Nephron progenitor cell (in vitro differentiated cells): ENCODE measurements around the gene CRHR2.

Experiments
- DNase-seq: peaks from one replicate; pipeline ENCODE4 v3.0.0; 2021
- H3K27ac Mint-ChIP-seq: 2 replicates; pipeline ENCODE4 v1.8.0; 2021; ENCODE audit warnings: mild to moderate bottlenecking, moderate library complexity, mixed read lengths
- H3K27me3 Mint-ChIP-seq: 2 replicates; pipeline ENCODE4 v1.8.0; 2021; ENCODE audit warnings: mild to moderate bottlenecking, low read depth, mixed read lengths; ENCODE audit not compliant: poor library complexity
- H3K36me3 Mint-ChIP-seq: 2 replicates; pipeline ENCODE4 v1.8.0; 2021; ENCODE audit warnings: low read depth, mixed read lengths
- H3K4me1 Mint-ChIP-seq: 2 replicates; pipeline ENCODE4 v1.8.0; 2021; ENCODE audit warnings: mixed read lengths
- H3K4me3 Mint-ChIP-seq: 2 replicates; pipeline ENCODE4 v1.8.0; 2021; ENCODE audit warnings: mild to moderate bottlenecking, moderate library complexity, mixed read lengths
- H3K9me3 Mint-ChIP-seq: 2 replicates; pipeline ENCODE4 v1.8.0; 2021; ENCODE audit warnings: mild to moderate bottlenecking, moderate library complexity, mixed read lengths
- CTCF ChIP-seq: fragments of 200-600 bp; sonication (generic); IDR thresholded peaks from 2 replicates; pipeline ENCODE4 v1.5.0; 2021; ENCODE audit warnings: antibody characterized with exemption

The CRHR2 gene

GRCh38 chr7:30655096-30655970 is 26.9 kb downstream of the CRHR2 start:
- peak overlapping the region; percentile 68 for H3K27ac Mint-ChIP-seq
- no peak for DNase-seq
- H3K4me1 Mint-ChIP-seq, result peaks cover 47% of the 10 kb centered on the region
- H3K4me3 Mint-ChIP-seq, result no peak overlapping the region
- H3K27me3 Mint-ChIP-seq, result peaks cover 4% of the 10 kb centered on the region
- H3K36me3 Mint-ChIP-seq, result peaks cover 26% of the 10 kb centered on the region
- no peak for TF ChIP-seq CTCF
- H3K9me3 Mint-ChIP-seq, result no peaks in the 10 kb centered on the region

- H3K36me3 Mint-ChIP-seq, result peaks cover 26% of the 10 kb centered on the region
- peaks cover 4% of the 10 kb centered on the region for H3K27me3 Mint-ChIP-seq
- no peaks in the 10 kb centered on the region for H3K9me3 Mint-ChIP-seq
- no peak for TF ChIP-seq CTCF
- H3K27ac Mint-ChIP-seq, result no peak overlapping the region
- H3K4me1 Mint-ChIP-seq, result peaks cover 47% of the 10 kb centered on the region
- DNase-seq, result no peak
- no peak overlapping the region for H3K4me3 Mint-ChIP-seq
Measured at GRCh38 chr7:30654296-30655090, 27.8 kb downstream of the CRHR2 start.

- DNase-seq, result no peak
Measured at GRCh38 chr7:30652698-30653641, 29.3 kb downstream of the CRHR2 start.

GRCh38 chr7:30652132-30652531 is 30.1 kb downstream of the CRHR2 start:
- TF ChIP-seq CTCF, result no peak
- H3K9me3 Mint-ChIP-seq, result no peaks in the 10 kb centered on the region
- H3K4me3 Mint-ChIP-seq, result no peak overlapping the region
- H3K36me3 Mint-ChIP-seq, result peaks cover 9% of the 10 kb centered on the region
- no peak for DNase-seq
- H3K4me1 Mint-ChIP-seq, result peaks cover 50% of the 10 kb centered on the region
- no peak overlapping the region for H3K27ac Mint-ChIP-seq
- peaks cover 4% of the 10 kb centered on the region for H3K27me3 Mint-ChIP-seq

More at GRCh38 chr7:30652698-30653641, 29.3 kb downstream of the CRHR2 start:
- H3K9me3 Mint-ChIP-seq, result no peaks in the 10 kb centered on the region
- H3K4me1 Mint-ChIP-seq, result peaks cover 50% of the 10 kb centered on the region
- H3K36me3 Mint-ChIP-seq, result peaks cover 16% of the 10 kb centered on the region
- no peak for TF ChIP-seq CTCF
- no peak overlapping the region for H3K4me3 Mint-ChIP-seq
- no peak overlapping the region for H3K27ac Mint-ChIP-seq
- peaks cover 4% of the 10 kb centered on the region for H3K27me3 Mint-ChIP-seq

GRCh38 chr7:30650421-30650808 is 31.8 kb downstream of the CRHR2 start:
- no peak overlapping the region for H3K27ac Mint-ChIP-seq
- H3K4me1 Mint-ChIP-seq, result peaks cover 37% of the 10 kb centered on the region
- DNase-seq, result no peak
- no peak overlapping the region for H3K4me3 Mint-ChIP-seq
- no peaks in the 10 kb centered on the region for H3K9me3 Mint-ChIP-seq
- H3K27me3 Mint-ChIP-seq, result peaks cover 4% of the 10 kb centered on the region
- TF ChIP-seq CTCF, result no peak
- peaks cover 24% of the 10 kb centered on the region for H3K36me3 Mint-ChIP-seq
